Hematopoietic multipotent progenitor cell treated with erythropoietin and hydrocortisone succinate and interleukin-3 and kit ligand, for 15 days (in vitro differentiated cells): ENCODE results near the gene TMEM187.

ENCODE experiments used
- DNase-seq: peaks from one replicate; pipeline ENCODE4 v3.0.0-alpha.2; 2015; ENCODE audit warnings: low spot score

Gene TMEM187

GRCh38 chrX:154000051-154000450 lies 27.5 kb downstream of the TMEM187 start:
- peak; percentile 33 for DNase-seq

GRCh38 chrX:154002215-154002719 lies 29.7 kb downstream of the TMEM187 start:
- DNase-seq: peak; percentile 92

GRCh38 chrX:154004315-154004714 lies 31.8 kb downstream of the TMEM187 start:
- DNase-seq: no peak

- no peak for DNase-seq
Measured at GRCh38 chrX:154006947-154007346, 34.4 kb downstream of the TMEM187 start.

- DNase-seq: no peak
Measured at GRCh38 chrX:154008521-154008920, 36.0 kb downstream of the TMEM187 start.

GRCh38 chrX:154010330-154011087 lies 38.0 kb downstream of the TMEM187 start:
- no peak for DNase-seq

GRCh38 chrX:154011376-154012335 lies 39.1 kb downstream of the TMEM187 start:
- DNase-seq: no peak

GRCh38 chrX:154012336-154012991 lies 39.9 kb downstream of the TMEM187 start:
- DNase-seq: no peak

GRCh38 chrX:154013001-154013421 lies 40.5 kb downstream of the TMEM187 start:
- no peak for DNase-seq

GRCh38 chrX:154013614-154014360 lies 41.2 kb downstream of the TMEM187 start:
- DNase-seq: peak; percentile 60

- no peak for DNase-seq
Measured at GRCh38 chrX:154014429-154015380, 42.2 kb downstream of the TMEM187 start.

GRCh38 chrX:154015581-154016264 lies 43.2 kb downstream of the TMEM187 start:
- no peak for DNase-seq

GRCh38 chrX:154016366-154017076 lies 44.0 kb downstream of the TMEM187 start:
- no peak for DNase-seq

GRCh38 chrX:154017766-154018517 lies 45.4 kb downstream of the TMEM187 start:
- no peak for DNase-seq

GRCh38 chrX:154018518-154019060 lies 46.0 kb downstream of the TMEM187 start:
- DNase-seq: no peak

- no peak for DNase-seq
Measured at GRCh38 chrX:154019061-154019621, 46.6 kb downstream of the TMEM187 start.
